K562 (cell line): Measurements from ENCODE around the gene THG1L. TPM values are rescaled to one million over a fixed set of nuclear protein-coding genes. Genes with fewer than 3 reads are reported as not detected.

ENCODE experiments used
- ATAC-seq: fragments of 200-7000 bp; cut with Tn5 transposase; 3 replicates; pipeline ENCODE4 v1.9.1; 2020; ENCODE audit warnings: moderate library complexity
- BruUV-seq: library from RNA; stranded (reverse); fragments of 400-500 nt; replicated peaks from 2 replicates; lab custom pipeline; 2021; lab: Mats Ljungman, UMichigan
- CTCF ChIA-PET: fragments of 300-600 bp; formaldehyde crosslinking; extraction: SDS; loops from one replicate; lab custom pipeline; 2021; ENCODE audit warnings: low intra/inter-chr PET ratio; lab: Yijun Ruan, JAX
- POLR2A ChIA-PET: fragments of 300-600, 350-650 bp; sonication (Branson Sonifier 250); formaldehyde crosslinking; extraction: SDS; loops from one replicate; lab custom pipeline; 2021; ENCODE audit warnings: antibody characterized with exemption, inconsistent platforms; lab: Yijun Ruan, JAX
- DNase-seq, 4 experiments: peaks; one replicate each; pipeline versions ENCODE4 v3.0.0 to v3.0.0-alpha.2; 2011 to 2018; ENCODE audit warnings: low spot score in 3 of 4, mixed read lengths in 3 of 4; ENCODE audit errors: extremely low read depth in 1 of 4
- FAIRE-seq: peaks from 2 replicates; lab custom pipeline; 2011; peaks lifted over from hg19 to GRCh38; lab: Jason Lieb, UNC
- H2AFZ ChIP-seq: 2 replicates; pipeline ENCODE4 v1.6.0; 2011; ENCODE audit warnings: low read depth, low read length, control low read depth, inconsistent platforms
- H3K27ac ChIP-seq: fragments of 200-600 bp; 3 replicates; pipeline ENCODE4 v1.8.0; 2011; ENCODE audit warnings: low read depth, mild to moderate bottlenecking, control low read depth, inconsistent platforms, low read length, moderate library complexity, mixed read lengths; ENCODE audit errors: extremely low read depth
- H3K27me3 ChIP-seq, 2 experiments: fragments of 300-600 bp in 1 of 2; 2 replicates in 1 of 2; 3 replicates in 1 of 2; pipeline versions ENCODE4 v1.6.0 to v1.8.0; 2011; ENCODE audit warnings: inconsistent platforms in 2 of 2, low read length in 2 of 2, mild to moderate bottlenecking in 1 of 2, mixed read lengths in 1 of 2, moderate library complexity in 1 of 2; ENCODE audit not compliant: control insufficient read depth in 2 of 2, insufficient read depth in 2 of 2
- H3K36me3 ChIP-seq: fragments of 300-600 bp; 3 replicates; pipeline ENCODE4 v1.8.0; 2011; ENCODE audit warnings: mild to moderate bottlenecking, low read length, inconsistent platforms; ENCODE audit not compliant: control insufficient read depth, insufficient read depth
- H3K4me1 ChIP-seq, 2 experiments: fragments of 200-600 bp in 1 of 2; replicated peaks in 1 of 2; 2 replicates in 1 of 2; 3 replicates in 1 of 2; pipeline versions ENCODE4 v1.5.1 to v1.8.0; 2011; ENCODE audit warnings: inconsistent platforms in 2 of 2, low read length in 2 of 2, mild to moderate bottlenecking in 1 of 2, mixed read lengths in 1 of 2, moderate library complexity in 1 of 2; ENCODE audit not compliant: control insufficient read depth in 2 of 2, insufficient read depth in 2 of 2
- H3K4me2 ChIP-seq: 2 replicates; pipeline ENCODE4 v1.6.1; 2011; ENCODE audit warnings: low read length, control low read depth, inconsistent platforms, mixed read lengths; ENCODE audit not compliant: insufficient read depth
- H3K4me3 ChIP-seq: fragments of 200-600 bp; sonication (generic), shearing (Covaris generic); 2 replicates; pipeline ENCODE4 v1.5.1; 2016; ENCODE audit warnings: control low read depth, inconsistent platforms
- H3K79me2 ChIP-seq: fragments of 200-600 bp; 3 replicates; pipeline ENCODE4 v1.8.0; 2011; ENCODE audit warnings: low read length, inconsistent platforms; ENCODE audit not compliant: control insufficient read depth, insufficient read depth
- H3K9ac ChIP-seq, 2 experiments: 2 replicates each; pipeline versions ENCODE4 v1.6.0 to v1.6.1; 2011; ENCODE audit warnings: low read depth in 2 of 2, low read length in 2 of 2, control low read depth in 1 of 2, inconsistent platforms in 1 of 2, mild to moderate bottlenecking in 1 of 2, mixed read lengths in 1 of 2; ENCODE audit not compliant: insufficient read depth in 1 of 2
- H3K9me1 ChIP-seq: one replicate; pipeline ENCODE4 v1.6.0; 2011; ENCODE audit warnings: inconsistent platforms, mild to moderate bottlenecking, low read length, moderate library complexity; ENCODE audit not compliant: control insufficient read depth, insufficient read depth
- H3K9me3 ChIP-seq: replicated peaks from 2 replicates; pipeline ENCODE4 v1.5.1; 2011; ENCODE audit warnings: low read depth, low read length, inconsistent platforms; ENCODE audit not compliant: control insufficient read depth, insufficient read depth
- H4K20me1 ChIP-seq: replicated peaks from 2 replicates; pipeline ENCODE4 v1.6.1; 2011; ENCODE audit warnings: low read length, inconsistent platforms, mixed read lengths; ENCODE audit not compliant: control insufficient read depth, insufficient read depth
- NCOA4 ChIP-seq: fragments of 450-650 bp; IDR thresholded peaks from 2 replicates; pipeline ENCODE4 v1.6.1; 2018; ENCODE audit warnings: mild to moderate bottlenecking; ENCODE audit not compliant: partially characterized antibody
- NFIC ChIP-seq: fragments of 450-650 bp; IDR thresholded peaks from 2 replicates; pipeline ENCODE4 v1.6.1; 2017; ENCODE audit warnings: mild to moderate bottlenecking, inconsistent platforms
- NRF1 ChIP-seq, 2 experiments: fragments of 450-650 bp; IDR thresholded peaks in 1 of 2; conservative IDR thresholded peaks in 1 of 2; 2 replicates each; pipeline ENCODE4 v1.6.1; 2014; ENCODE audit warnings: mild to moderate bottlenecking in 2 of 2
- PTTG1 ChIP-seq: fragments of 450-650 bp; IDR thresholded peaks from 2 replicates; pipeline ENCODE4 v1.6.1; 2016; ENCODE audit warnings: low read depth, mild to moderate bottlenecking, missing genetic modification characterization, missing compliant biosample characterization
- TEAD1 ChIP-seq, 2 experiments: fragments of 450-650 bp in 1 of 2; sonication (generic) in 1 of 2; formaldehyde crosslinking; IDR thresholded peaks; 2 replicates each; pipeline versions ENCODE4 v1.4.0 to v1.8.0; 2020 to 2022; ENCODE audit warnings: mild to moderate bottlenecking in 2 of 2, missing genetic modification reagents in 1 of 2
- TRIM25 ChIP-seq: fragments of 450-650 bp; IDR thresholded peaks from 2 replicates; pipeline ENCODE4 v1.7.0; 2016; ENCODE audit warnings: borderline replicate concordance
- XRCC4 ChIP-seq: IDR thresholded peaks from one replicate; pipeline ENCODE4 v1.6.1; 2011; ENCODE audit not compliant: insufficient read depth, insufficient read length; ENCODE audit errors: extremely low read depth
- WGBS: fragments of 100-300 bp; shearing (Covaris generic); methylation state at CpG from one replicate; pipeline ENCODE4 v1.1.6; 2016; ENCODE audit warnings: low coverage, mixed read lengths; ENCODE audit not compliant: insufficient coverage; ENCODE audit errors: missing lambda C conversion rate; 5-methylcytosine and 5-hydroxymethylcytosine counted together
- in situ Hi-C: fragments of 300-500 bp; cut with MboI; formaldehyde crosslinking; loops from 4 replicates; pipeline ENCODE4 v1.15.0; 2018; ENCODE audit warnings: inconsistent platforms, mixed read lengths
- intact Hi-C: fragments of 100-400 bp; cut with micrococcal nuclease; formaldehyde crosslinking; loops from 2 replicates; pipeline ENCODE4 v1.14.2; 2022
- polyA plus RNA-seq, 8 experiments: library from polyadenylated mRNA; depleted of rRNA in 4 of 8; stranded (reverse) in 5 of 8; unstranded in 3 of 8; fragments of >200 nt; fragmentation: Nextera tagmentation in 2 of 8; fragmentation: Illumina TruSeq in 1 of 8; extraction: Ambion mirVana in 2 of 8; extraction: Trizol in 1 of 8; gene quantifications; 2 replicates each; pipeline versions ENCODE4 v1.2.1 to v1.2.3, GENCODE V29; 2011 to 2014; ENCODE audit warnings: inconsistent platforms in 1 of 8, missing spikeins in 1 of 8
- total RNA-seq, 7 experiments: library from RNA; depleted of rRNA in 6 of 7; stranded (reverse); fragments of >200 nt in 6 of 7; fragmentation: Illumina TruSeq in 2 of 7; extraction: Trizol in 2 of 7; gene quantifications; 2 replicates each; pipeline versions ENCODE4 v1.2.1 to v1.2.3, GENCODE V29; 2011 to 2021; ENCODE audit warnings: low replicate concordance in 1 of 7

The THG1L gene
- total and polyA plus RNA-seq, 9 of the 15 experiments (the other 6 are each of a cell fraction or from before 2014, with no cell fraction given), result 21.8 to 40.7 (median 28.0) TPM

GRCh38 chr5:157687198-157687554, 44.0 kb upstream of the THG1L start:
- CTCF ChIA-PET, result no interaction called here
- Histone ChIP-seq H3K27me3 (0 out of 5 replicates have a peak, but pooled peaks cover 0 to 3% of the 10 kb centered on the region in 2 experiments), H3K4me3 (no peak overlapping the region), H3K79me2 (no peaks in the 10 kb centered on the region), H3K36me3 (no peaks in the 10 kb centered on the region), H3K9me3 (no peaks in the 10 kb centered on the region), H3K9ac (no peak overlapping the region), H3K4me1 (peaks cover 0 to 8% of the 10 kb centered on the region in 2 experiments; a peak in 2 of 5 replicates), H3K4me2 (no peak overlapping the region), H3K27ac (no peak overlapping the region), H2AFZ (no peak overlapping the region), H3K9me1 (no peaks in the 10 kb centered on the region), H4K20me1 (no peaks in the 10 kb centered on the region)
- DNase-seq, result no peak
- BruUV-seq, result no TSS peak
- WGBS, result 27% methylated on average over 1 of the region's 1 CpG
- FAIRE-seq, result no peak
- TF ChIP-seq TRIM25 (no peak), NCOA4 (no peak), NRF1 (conservative IDR thresholded peaks at IDR 0.05 in 1 of 2, IDR thresholded peaks at IDR 0.05 in 1 of 2) (no peak), NFIC (no peak), XRCC4 (no peak), PTTG1 (tag) (no peak), TEAD1 (CRISPR knock-in tag; IDR thresholded peaks at IDR 0.05) (no peak)
- in situ Hi-C loops, result no loop called here
- intact Hi-C loops, result no loop called here
- POLR2A ChIA-PET, result interaction anchor here (0.7 kb wide), 1 partner anchor 612 kb away, joined by 4 read pairs; no protein-coding TSS in a partner anchor
- ATAC-seq, result no peak
